ENCODE results near the gene IKZF2. TPM values are rescaled to one million over a fixed set of nuclear protein-coding genes. Genes with fewer than 3 reads are reported as not detected.

IKZF2 gene
- total and polyA plus RNA-seq, 10 of the 15 experiments (the other 5 are each of a cell fraction or from before 2014, with no cell fraction given): 15.2 to 266 (median 87.2) TPM

DNA sequence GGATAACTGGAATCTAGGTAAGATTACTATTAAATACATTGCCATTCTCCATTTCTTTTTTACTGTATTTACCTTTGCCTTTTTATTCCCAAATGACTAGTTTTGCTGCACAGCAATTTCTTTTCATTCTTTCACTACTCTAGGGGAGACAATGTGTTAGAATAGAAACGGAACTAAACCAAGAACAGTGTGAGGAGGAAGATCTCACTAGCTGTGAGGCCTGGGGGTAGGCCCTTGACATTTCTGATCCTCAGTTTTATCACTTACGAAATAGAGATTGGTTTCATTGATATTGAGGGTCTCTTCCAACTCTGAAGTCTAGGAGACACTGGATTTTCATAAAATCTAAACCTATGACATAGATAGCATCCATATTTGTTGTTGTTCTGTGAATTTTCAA, 191.1 kb downstream of the IKZF2 start:
- H3K36me3 ChIP-seq (ENCODE audit: control insufficient read depth in 2 of 2, insufficient read depth in 2 of 2, low read length in 1 of 2): peaks cover 0 to 21% of the 10 kb centered on the region in 2 experiments; a peak in 1 of 4 replicates
- FAIRE-seq: no peak
- H2AFZ ChIP-seq (ENCODE audit: control insufficient read depth, low read depth, low read length): no peak overlapping the region
- 72% methylated on average over 2 of the region's 2 CpGs for WGBS (ENCODE audit: insufficient coverage, insufficient replicate concordance, low lambda C conversion rate, missing lambda C conversion rate)
- RAD21 ChIA-PET (ENCODE audit: unreplicated experiment): no interaction called here
- H4K20me1 ChIP-seq (ENCODE audit: control insufficient read depth, insufficient read depth): no peaks in the 10 kb centered on the region
- no peaks in the 10 kb centered on the region for H3K4me1 ChIP-seq (ENCODE audit: control insufficient read depth, insufficient read depth, low read length)
- CTCF ChIA-PET: interaction anchor here (0.8 kb wide), 1 partner anchor 9 kb away, joined by 3 read pairs; no protein-coding TSS in a partner anchor
- no peaks in the 10 kb centered on the region for H3K79me2 ChIP-seq (ENCODE audit: control insufficient read depth, insufficient read depth, low read length)
- no peaks in the 10 kb centered on the region for H3K27me3 ChIP-seq (replicated peaks in 1 of 2; ENCODE audit: control insufficient read depth in 2 of 2, insufficient read depth in 2 of 2, low read length in 1 of 2)
- intact Hi-C loops (cut with micrococcal nuclease; ENCODE audit: unreplicated experiment) (no loop called here), in situ Hi-C loops (cut with MboI) (no loop called here)
- no peak overlapping the region for H3K9ac ChIP-seq (ENCODE audit: control insufficient read depth, insufficient read depth, low read length)
- no peak for ATAC-seq
- BruUV-seq (replicated peaks): no TSS peak
- no peak overlapping the region for H3K4me3 ChIP-seq
- H3K27ac ChIP-seq (ENCODE audit: control insufficient read depth, insufficient read depth): no peak overlapping the region
- no peaks in the 10 kb centered on the region for H3K9me3 ChIP-seq (replicated peaks; ENCODE audit: control insufficient read depth, insufficient read depth, low read length)
- no peak overlapping the region for H3K4me2 ChIP-seq (ENCODE audit: control insufficient read depth, insufficient read depth)
- POLR2A ChIA-PET: no interaction called here
- SMC1A ChIA-PET (ENCODE audit: uncharacterized antibody, unreplicated experiment): interaction anchor here (1.7 kb wide), 1 partner anchor 12 kb away, joined by 4 read pairs; no protein-coding TSS in a partner anchor
- DNase-seq (ENCODE audit: low read depth, low spot score): no peak
- TF ChIP-seq, protein P1, sequence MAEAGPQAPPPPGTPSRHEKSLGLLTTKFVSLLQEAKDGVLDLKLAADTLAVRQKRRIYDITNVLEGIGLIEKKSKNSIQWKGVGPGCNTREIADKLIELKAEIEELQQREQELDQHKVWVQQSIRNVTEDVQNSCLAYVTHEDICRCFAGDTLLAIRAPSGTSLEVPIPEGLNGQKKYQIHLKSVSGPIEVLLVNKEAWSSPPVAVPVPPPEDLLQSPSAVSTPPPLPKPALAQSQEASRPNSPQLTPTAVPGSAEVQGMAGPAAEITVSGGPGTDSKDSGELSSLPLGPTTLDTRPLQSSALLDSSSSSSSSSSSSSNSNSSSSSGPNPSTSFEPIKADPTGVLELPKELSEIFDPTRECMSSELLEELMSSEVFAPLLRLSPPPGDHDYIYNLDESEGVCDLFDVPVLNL (IDR thresholded peaks at IDR 0.05; ENCODE audit: low read depth, low read length): no peak
- TF ChIP-seq SRF (IDR thresholded peaks at IDR 0.05; ENCODE audit: low read depth in 2 of 2, low read length in 2 of 2): no peak
- TF ChIP-seq USF1 (IDR thresholded peaks at IDR 0.05; ENCODE audit: borderline replicate concordance, extremely low read length, insufficient read depth, low read depth, low read length): no peak
- no peak for TF ChIP-seq BCLAF1 (IDR thresholded peaks at IDR 0.05)
- TF ChIP-seq, protein P2, sequence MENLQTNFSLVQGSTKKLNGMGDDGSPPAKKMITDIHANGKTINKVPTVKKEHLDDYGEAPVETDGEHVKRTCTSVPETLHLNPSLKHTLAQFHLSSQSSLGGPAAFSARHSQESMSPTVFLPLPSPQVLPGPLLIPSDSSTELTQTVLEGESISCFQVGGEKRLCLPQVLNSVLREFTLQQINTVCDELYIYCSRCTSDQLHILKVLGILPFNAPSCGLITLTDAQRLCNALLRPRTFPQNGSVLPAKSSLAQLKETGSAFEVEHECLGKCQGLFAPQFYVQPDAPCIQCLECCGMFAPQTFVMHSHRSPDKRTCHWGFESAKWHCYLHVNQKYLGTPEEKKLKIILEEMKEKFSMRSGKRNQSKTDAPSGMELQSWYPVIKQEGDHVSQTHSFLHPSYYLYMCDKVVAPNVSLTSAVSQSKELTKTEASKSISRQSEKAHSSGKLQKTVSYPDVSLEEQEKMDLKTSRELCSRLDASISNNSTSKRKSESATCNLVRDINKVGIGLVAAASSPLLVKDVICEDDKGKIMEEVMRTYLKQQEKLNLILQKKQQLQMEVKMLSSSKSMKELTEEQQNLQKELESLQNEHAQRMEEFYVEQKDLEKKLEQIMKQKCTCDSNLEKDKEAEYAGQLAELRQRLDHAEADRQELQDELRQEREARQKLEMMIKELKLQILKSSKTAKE (IDR thresholded peaks at IDR 0.05; ENCODE audit: low read depth, poor library complexity, severe bottlenecking): no peak
- TF ChIP-seq SREBF1 (IDR thresholded peaks at IDR 0.05; ENCODE audit: low read length): no peak
- TF ChIP-seq, protein P3, sequence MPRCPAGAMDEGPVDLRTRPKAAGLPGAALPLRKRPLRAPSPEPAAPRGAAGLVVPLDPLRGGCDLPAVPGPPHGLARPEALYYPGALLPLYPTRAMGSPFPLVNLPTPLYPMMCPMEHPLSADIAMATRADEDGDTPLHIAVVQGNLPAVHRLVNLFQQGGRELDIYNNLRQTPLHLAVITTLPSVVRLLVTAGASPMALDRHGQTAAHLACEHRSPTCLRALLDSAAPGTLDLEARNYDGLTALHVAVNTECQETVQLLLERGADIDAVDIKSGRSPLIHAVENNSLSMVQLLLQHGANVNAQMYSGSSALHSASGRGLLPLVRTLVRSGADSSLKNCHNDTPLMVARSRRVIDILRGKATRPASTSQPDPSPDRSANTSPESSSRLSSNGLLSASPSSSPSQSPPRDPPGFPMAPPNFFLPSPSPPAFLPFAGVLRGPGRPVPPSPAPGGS (IDR thresholded peaks at IDR 0.05; ENCODE audit: borderline replicate concordance, insufficient read depth, low read depth, low read length, poor library complexity, severe bottlenecking): no peak
- TF ChIP-seq IRF4 (IDR thresholded peaks at IDR 0.05; ENCODE audit: low read depth, low read length): no peak
- no peak for TF ChIP-seq E2F8 (IDR thresholded peaks at IDR 0.05; ENCODE audit: low read depth, partially characterized antibody)
- TF ChIP-seq ATF7 (IDR thresholded peaks at IDR 0.05; ENCODE audit: low read depth): no peak

All from GM12878 (cell line).